Activated naive CD4-positive, alpha-beta T cell treated with anti-CD3 and anti-CD28 coated beads for 36 hours (primary cell): Measurements from ENCODE around the gene KDM3A. TPM values are rescaled to one million over a fixed set of nuclear protein-coding genes. Genes with fewer than 3 reads are reported as not detected.

Source experiments
- CTCF ChIA-PET: fragments of 350-600 bp; sonication (Branson Sonifier 250); formaldehyde crosslinking; loops from one replicate; lab custom pipeline; 2021; ENCODE audit warnings: antibody characterized with exemption; lab: Charles Lee
- DNase-seq: peaks from one replicate; pipeline ENCODE4 v3.0.0-alpha.2; 2020
- H3K27ac Mint-ChIP-seq: one replicate; pipeline ENCODE4 v1.8.0; 2021; ENCODE audit warnings: mild to moderate bottlenecking, mixed read lengths
- H3K27me3 Mint-ChIP-seq: one replicate; pipeline ENCODE4 v1.8.0; 2021; ENCODE audit warnings: low read depth, mixed read lengths
- H3K36me3 Mint-ChIP-seq: one replicate; pipeline ENCODE4 v1.8.0; 2021; ENCODE audit warnings: low read depth, mixed read lengths
- H3K4me1 Mint-ChIP-seq: one replicate; pipeline ENCODE4 v1.8.0; 2021; ENCODE audit warnings: low read depth, mixed read lengths
- H3K4me3 Mint-ChIP-seq: one replicate; pipeline ENCODE4 v1.8.0; 2021; ENCODE audit warnings: mild to moderate bottlenecking, moderate library complexity, mixed read lengths
- H3K9me3 Mint-ChIP-seq: one replicate; pipeline ENCODE4 v1.8.0; 2021; ENCODE audit warnings: mixed read lengths
- intact Hi-C: fragments of 100-400 bp; cut with micrococcal nuclease; formaldehyde crosslinking; loops from one replicate; pipeline ENCODE4 v1.15.1; 2023
- total RNA-seq, 2 experiments: library from RNA; stranded (reverse); gene quantifications; one replicate each; pipeline ENCODE4 v1.2.3, GENCODE V29; 2021

The KDM3A gene
- total RNA-seq, 2 experiments from 2014 or later, result 47.3 to 49.9 TPM

DNA sequence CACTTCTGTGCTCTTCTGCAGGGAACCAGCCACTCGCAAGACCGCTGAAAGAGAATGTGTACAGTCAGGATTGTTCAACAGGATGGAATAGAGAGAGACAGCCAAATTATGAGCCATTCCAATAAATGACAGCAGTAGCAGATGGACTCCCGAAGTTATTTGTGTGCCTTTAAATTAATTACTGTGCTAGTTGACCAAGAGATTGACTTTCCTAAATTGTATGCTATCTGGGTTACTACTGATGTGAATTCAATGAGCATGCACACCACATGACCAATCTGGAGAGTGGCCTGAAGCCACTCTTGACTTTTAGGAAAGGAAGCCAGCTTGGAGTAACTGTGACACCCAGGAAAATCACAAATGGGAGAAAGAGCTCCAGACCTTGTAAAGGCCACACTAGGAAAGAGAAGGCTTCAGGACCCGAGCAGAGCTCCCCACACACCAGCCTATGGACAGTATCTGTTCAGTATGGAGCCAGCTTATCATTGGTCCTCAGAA is 69.3 kb downstream of the KDM3A start:
- Mint-ChIP-seq H3K27me3 (no peaks in the 10 kb centered on the region), H3K4me1 (no peaks in the 10 kb centered on the region), H3K9me3 (no peaks in the 10 kb centered on the region), H3K4me3 (no peak overlapping the region), H3K36me3 (peaks cover 23% of the 10 kb centered on the region), H3K27ac (no peak overlapping the region)
- CTCF ChIA-PET, result no interaction called here
- no peak for DNase-seq
- intact Hi-C loops, result loop anchor here (10.0 kb wide), 1 partner anchor 254 kb away; no protein-coding TSS in a partner anchor

DNA sequence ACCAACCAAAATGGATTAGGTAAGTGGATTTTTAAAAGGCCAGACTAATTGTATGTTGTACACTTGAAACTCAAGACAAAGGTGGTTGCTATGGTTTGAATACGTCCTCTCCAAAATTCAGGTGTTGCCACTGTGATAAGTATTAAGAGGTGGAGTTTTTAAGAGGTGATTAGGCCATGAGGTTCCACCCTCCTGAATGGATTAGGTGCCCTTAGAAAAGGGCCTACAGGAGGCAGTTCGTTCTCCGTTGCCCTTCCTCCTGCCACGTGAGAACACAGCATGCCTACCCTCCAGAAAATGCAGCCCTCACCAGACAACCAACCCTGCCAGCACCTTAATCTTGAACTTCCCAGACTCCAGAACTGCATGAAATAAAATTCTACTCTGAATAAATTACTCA is 70.9 kb downstream of the KDM3A start:
- no peak for DNase-seq
- Mint-ChIP-seq H3K9me3 (no peaks in the 10 kb centered on the region), H3K4me1 (no peaks in the 10 kb centered on the region), H3K36me3 (peaks cover 17% of the 10 kb centered on the region), H3K4me3 (no peak overlapping the region), H3K27me3 (no peaks in the 10 kb centered on the region), H3K27ac (no peak overlapping the region)
- intact Hi-C loops, result loop anchor here (10.0 kb wide), 1 partner anchor 253 kb away; no protein-coding TSS in a partner anchor
- CTCF ChIA-PET, result no interaction called here

DNA sequence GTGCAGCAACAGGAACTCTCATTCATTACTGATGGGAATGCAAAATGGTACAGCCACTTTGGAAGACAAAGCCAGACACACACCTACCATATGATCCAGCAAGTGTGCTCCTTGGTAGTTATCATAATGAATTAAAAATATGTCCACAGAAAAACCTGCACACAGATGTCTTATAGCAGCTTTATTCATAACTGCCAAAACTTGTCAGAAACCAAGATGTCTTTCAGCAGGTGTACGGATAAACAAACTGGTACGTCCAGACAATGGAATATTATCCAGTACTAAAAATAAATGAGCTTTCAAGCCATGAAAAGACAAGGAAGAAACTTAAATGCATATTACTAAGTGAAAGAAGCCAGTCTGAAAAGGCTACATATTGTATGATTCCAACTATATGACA is 71.7 kb downstream of the KDM3A start:
- Mint-ChIP-seq H3K27me3 (no peaks in the 10 kb centered on the region), H3K4me1 (no peaks in the 10 kb centered on the region), H3K4me3 (no peak overlapping the region), H3K9me3 (no peaks in the 10 kb centered on the region), H3K36me3 (peaks cover 14% of the 10 kb centered on the region), H3K27ac (no peak overlapping the region)
- DNase-seq, result no peak
- intact Hi-C loops, result loop anchor here (10.0 kb wide), 1 partner anchor 252 kb away; no protein-coding TSS in a partner anchor
- CTCF ChIA-PET, result interaction anchor here (0.6 kb wide), 1 partner anchor 237 kb away, joined by 3 read pairs; no protein-coding TSS in a partner anchor

DNA sequence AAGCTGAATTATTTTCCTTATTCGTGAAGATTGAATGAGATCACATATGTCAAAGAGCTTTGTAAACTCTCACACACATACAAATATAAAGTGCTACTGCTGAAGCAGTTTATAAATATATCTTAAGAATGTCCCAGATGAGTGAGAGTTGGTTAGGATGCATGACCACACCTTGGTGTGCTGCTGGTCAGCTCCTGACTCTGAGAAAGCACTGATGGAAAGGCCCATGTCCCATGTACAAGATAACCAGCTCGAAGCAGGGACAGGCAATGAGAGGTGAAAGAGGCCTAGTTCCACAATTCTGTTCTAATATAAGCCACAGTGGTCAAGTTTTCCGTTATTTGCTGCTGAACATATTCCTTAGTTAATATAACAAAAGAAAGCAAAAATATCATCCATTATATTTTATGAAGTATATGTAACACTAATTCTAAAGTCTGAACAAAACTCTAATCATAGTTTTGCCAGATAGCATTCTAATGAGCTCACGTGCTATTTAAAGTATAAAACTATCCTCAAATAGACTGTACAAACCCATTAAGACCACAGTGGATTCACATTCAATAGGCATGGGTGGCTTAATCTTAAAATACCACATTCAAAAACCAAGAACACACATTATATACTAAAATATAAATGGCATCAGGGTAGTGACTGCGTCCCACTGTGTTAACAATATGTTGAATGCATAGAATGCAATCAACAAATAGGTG is 72.9 kb downstream of the KDM3A start:
- H3K36me3 Mint-ChIP-seq, result peaks cover 8% of the 10 kb centered on the region
- H3K27ac Mint-ChIP-seq, result no peak overlapping the region
- intact Hi-C loops, result loop anchor here (10.0 kb wide), 1 partner anchor 251 kb away; no protein-coding TSS in a partner anchor
- no peaks in the 10 kb centered on the region for H3K9me3 Mint-ChIP-seq
- no peaks in the 10 kb centered on the region for H3K4me1 Mint-ChIP-seq
- H3K27me3 Mint-ChIP-seq, result no peaks in the 10 kb centered on the region
- no peak for DNase-seq
- CTCF ChIA-PET, result interaction anchor here (0.6 to 1.4 kb wide), 4 partner anchors 15 to 293 kb away, joined by 3 to 5 read pairs (median 3); no protein-coding TSS in a partner anchor
- no peak overlapping the region for H3K4me3 Mint-ChIP-seq

DNA sequence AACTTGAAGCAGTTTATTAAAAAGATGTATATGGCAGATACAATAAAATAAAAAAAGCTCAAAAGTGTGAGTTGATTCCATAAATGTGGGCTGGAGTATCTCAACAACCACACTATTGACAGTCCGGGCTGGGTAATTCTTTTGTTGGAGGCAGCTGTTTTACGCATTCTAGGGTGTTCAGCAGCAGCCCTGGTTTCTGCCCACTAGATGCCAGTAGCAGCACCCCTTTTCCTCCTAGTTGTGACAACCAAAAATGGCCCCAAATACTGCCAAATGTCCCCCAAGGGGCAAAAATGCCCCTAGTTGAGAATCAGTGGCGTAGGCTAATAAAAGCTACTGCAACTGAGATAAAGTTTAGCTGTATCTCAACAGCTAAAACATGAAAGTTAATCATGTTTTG is 77.3 kb downstream of the KDM3A start:
- Mint-ChIP-seq H3K27me3 (no peaks in the 10 kb centered on the region), H3K4me3 (no peak overlapping the region), H3K9me3 (peaks cover 2% of the 10 kb centered on the region), H3K27ac (no peak overlapping the region), H3K36me3 (peaks cover 5% of the 10 kb centered on the region), H3K4me1 (no peaks in the 10 kb centered on the region)
- intact Hi-C loops, result loop anchor here (1.0 to 10.0 kb wide), 3 partner anchors 156 to 290 kb away; no protein-coding TSS in a partner anchor
- CTCF ChIA-PET, result interaction anchor here (0.6 to 1.5 kb wide), 8 partner anchors 9 to 148 kb away, joined by 3 to 7 read pairs (median 3); no protein-coding TSS in a partner anchor
- peak; percentile 50 for DNase-seq

DNA sequence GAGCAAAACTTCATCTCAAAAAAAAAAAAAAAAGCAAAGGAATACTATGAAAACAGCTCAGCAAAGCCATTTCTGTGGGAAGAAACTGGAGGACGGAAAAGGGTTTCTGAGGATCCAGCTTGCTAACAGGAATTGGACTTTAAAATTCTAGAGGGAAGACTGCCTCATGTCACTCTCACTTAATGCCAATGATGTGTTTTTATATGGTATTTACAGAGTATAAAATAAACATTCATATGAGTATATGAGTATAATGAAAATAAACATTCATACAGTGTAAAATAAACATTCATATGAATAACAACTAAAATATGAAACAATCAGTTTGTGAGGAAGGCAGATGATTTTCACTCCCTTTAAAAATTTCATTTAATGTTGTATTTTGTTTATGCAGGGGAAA is 78.2 kb downstream of the KDM3A start:
- Mint-ChIP-seq H3K27me3 (no peaks in the 10 kb centered on the region), H3K9me3 (peaks cover 2% of the 10 kb centered on the region), H3K27ac (no peak overlapping the region), H3K4me3 (no peak overlapping the region), H3K4me1 (no peaks in the 10 kb centered on the region), H3K36me3 (peaks cover 5% of the 10 kb centered on the region)
- DNase-seq, result no peak
- CTCF ChIA-PET, result interaction anchor here (1.1 to 1.5 kb wide), 4 partner anchors 11 to 110 kb away, joined by 3 to 7 read pairs (median 4); no protein-coding TSS in a partner anchor
- intact Hi-C loops, result loop anchor here (2.0 to 10.0 kb wide), 2 partner anchors 155 to 245 kb away; no protein-coding TSS in a partner anchor

DNA sequence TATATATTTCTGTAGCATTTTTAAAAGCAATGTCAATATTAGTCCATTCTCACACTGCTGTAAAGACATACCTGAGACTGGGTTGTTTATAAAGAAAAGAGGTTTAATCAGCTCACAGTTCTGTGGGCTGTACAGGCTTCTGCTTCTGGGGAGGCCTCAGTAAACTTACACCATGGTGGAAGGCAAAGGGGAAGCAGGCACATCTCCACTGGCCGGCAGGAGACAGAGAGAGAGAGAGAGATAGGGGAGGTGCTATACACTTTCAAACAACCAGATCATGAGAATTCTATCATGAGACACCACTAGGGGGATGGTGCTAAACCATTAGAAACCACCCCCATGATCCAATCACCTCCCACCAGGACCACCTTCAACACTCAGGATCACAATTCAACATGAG is 79.0 kb downstream of the KDM3A start:
- H3K4me1 Mint-ChIP-seq, result no peaks in the 10 kb centered on the region
- CTCF ChIA-PET, result no interaction called here
- H3K9me3 Mint-ChIP-seq, result peaks cover 2% of the 10 kb centered on the region
- intact Hi-C loops, result no loop called here
- H3K36me3 Mint-ChIP-seq, result peaks cover 5% of the 10 kb centered on the region
- H3K4me3 Mint-ChIP-seq, result no peak overlapping the region
- no peak overlapping the region for H3K27ac Mint-ChIP-seq
- no peaks in the 10 kb centered on the region for H3K27me3 Mint-ChIP-seq
- peak; percentile 48 for DNase-seq

DNA sequence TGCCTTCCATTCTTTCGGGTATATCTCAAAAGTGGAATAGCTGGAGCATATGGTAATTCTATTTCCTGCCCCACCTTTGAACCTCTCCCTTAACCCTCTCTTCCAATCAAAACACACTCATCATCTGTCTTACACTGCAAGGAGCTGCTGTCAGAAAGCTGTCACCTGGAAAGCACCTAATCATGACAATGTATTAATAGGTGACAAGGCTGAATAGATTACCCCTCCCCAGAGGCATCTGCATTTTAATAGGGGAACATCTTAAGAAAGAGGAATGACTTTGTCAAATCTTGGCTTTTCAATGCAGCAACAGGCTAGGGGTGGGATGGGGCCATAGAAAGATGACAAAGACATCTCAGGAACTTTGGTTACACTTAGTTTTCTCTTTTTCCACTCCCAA is 80.8 kb downstream of the KDM3A start:
- Mint-ChIP-seq H3K36me3 (peaks cover 9% of the 10 kb centered on the region), H3K4me3 (no peak overlapping the region), H3K9me3 (peaks cover 2% of the 10 kb centered on the region), H3K4me1 (no peaks in the 10 kb centered on the region), H3K27ac (no peak overlapping the region), H3K27me3 (no peaks in the 10 kb centered on the region)
- intact Hi-C loops, result no loop called here
- CTCF ChIA-PET, result no interaction called here
- DNase-seq, result no peak

DNA sequence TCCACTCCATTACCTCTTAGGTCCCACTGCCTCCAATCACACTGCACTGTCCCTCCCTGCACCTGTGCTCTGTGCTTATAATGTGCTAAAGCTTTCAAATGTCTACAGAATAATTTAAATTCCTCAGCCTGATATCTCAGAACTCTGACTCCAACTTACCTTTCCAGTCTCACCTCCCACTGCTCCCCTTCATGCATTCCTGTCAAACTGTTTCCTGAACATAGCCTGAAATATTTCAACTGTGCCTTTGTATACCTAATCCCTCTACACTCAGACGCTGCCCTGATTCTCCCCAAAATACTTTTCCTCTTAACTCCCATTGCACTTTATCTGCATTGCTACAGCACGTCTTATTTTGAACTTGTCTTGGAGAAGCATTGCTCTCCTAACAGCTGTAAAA is 81.5 kb downstream of the KDM3A start:
- peaks cover 9% of the 10 kb centered on the region for H3K36me3 Mint-ChIP-seq
- intact Hi-C loops, result no loop called here
- no peak overlapping the region for H3K27ac Mint-ChIP-seq
- peaks cover 2% of the 10 kb centered on the region for H3K9me3 Mint-ChIP-seq
- DNase-seq, result no peak
- H3K4me3 Mint-ChIP-seq, result no peak overlapping the region
- H3K27me3 Mint-ChIP-seq, result no peaks in the 10 kb centered on the region
- CTCF ChIA-PET, result no interaction called here
- no peaks in the 10 kb centered on the region for H3K4me1 Mint-ChIP-seq

DNA sequence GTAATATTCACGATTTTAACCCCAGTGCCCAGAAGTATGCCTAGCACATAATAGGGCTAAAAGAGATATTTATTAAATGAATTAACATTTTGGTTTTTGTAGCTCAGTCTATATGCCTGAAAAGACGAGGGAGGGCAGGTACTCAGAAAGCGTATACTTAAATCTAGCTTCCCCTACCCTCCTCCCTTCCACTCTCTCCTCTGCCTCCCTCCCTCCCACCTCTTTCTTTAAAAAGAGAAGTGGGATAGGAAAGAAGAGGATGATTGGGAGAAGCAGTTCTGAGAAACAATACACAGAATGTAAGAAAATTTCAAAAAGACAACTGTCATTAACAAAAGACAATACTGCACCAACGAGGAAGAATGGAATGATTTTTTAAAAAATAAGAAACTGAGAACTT is 82.3 kb downstream of the KDM3A start:
- intact Hi-C loops, result no loop called here
- Mint-ChIP-seq H3K4me3 (no peak overlapping the region), H3K4me1 (no peaks in the 10 kb centered on the region), H3K27ac (no peak overlapping the region), H3K9me3 (peaks cover 2% of the 10 kb centered on the region), H3K36me3 (peaks cover 13% of the 10 kb centered on the region), H3K27me3 (no peaks in the 10 kb centered on the region)
- DNase-seq, result no peak
- CTCF ChIA-PET, result no interaction called here

DNA sequence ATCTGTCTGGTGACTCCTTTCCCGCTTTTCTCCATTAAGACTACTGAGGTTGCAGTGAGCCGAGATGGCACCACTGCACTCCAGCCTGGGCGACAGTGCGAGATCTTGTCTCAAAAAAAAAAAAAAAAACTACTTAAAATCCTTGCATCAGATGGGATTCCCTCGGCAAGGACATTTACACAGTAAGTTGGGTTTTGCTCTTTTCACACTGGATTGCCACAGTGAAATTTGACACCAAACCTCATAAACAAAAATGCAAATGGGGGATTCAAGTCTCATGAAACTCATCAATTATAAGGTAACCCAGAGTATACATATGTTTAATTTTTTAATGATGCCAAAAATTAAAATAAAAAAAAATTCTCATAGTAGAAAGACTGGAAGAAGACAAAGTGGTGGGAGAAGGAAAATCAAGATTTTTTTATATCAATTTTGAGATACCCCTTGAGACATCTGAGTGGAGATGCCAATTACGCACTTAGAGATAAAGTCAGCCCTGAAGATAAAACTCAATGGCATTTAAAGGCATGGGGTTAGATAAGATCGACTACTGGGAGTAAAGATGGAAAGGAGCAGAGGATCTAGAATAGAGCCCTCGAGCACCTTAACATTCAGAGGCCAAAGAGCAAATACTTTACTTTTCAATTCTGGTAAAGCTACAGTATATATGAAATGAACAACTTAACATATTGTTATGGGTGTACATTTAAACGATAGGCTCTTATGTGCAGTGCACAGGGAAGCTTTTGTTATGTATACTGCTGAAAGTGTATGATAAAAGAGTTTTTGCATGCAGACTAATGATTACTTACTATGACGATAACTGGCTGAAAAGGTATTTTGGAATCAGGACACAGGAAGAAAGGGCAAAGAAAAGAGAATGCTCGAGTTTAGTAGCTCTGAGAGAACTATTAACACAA is 84.5 kb downstream of the KDM3A start:
- Mint-ChIP-seq H3K27me3 (no peaks in the 10 kb centered on the region), H3K36me3 (peaks cover 8% of the 10 kb centered on the region), H3K4me3 (no peak overlapping the region), H3K9me3 (no peaks in the 10 kb centered on the region), H3K27ac (no peak overlapping the region), H3K4me1 (no peaks in the 10 kb centered on the region)
- intact Hi-C loops, result no loop called here
- CTCF ChIA-PET, result no interaction called here
- DNase-seq, result no peak

DNA sequence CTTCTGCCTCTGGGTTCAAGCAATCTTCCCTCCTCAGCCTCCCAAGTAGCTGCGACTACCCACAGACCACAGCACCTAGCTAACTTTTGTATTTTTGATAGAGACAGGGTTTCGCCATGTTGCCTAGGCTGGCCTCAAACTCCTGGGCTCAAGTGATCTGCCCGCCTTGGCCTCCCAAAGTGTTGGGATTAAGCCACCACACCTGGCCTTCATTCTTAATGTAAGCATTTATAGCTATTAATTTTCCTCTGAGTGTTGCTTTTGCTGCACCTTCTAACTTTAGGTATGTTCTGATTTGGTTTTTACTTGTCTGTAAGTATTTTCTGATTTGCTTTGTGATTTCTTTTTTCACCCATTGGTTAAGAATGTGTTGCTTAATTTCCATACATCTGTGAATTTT is 92.4 kb downstream of the KDM3A start:
- H3K4me1 Mint-ChIP-seq, result peaks cover 30% of the 10 kb centered on the region
- intact Hi-C loops, result no loop called here
- H3K27me3 Mint-ChIP-seq, result no peaks in the 10 kb centered on the region
- peaks cover 30% of the 10 kb centered on the region for H3K36me3 Mint-ChIP-seq
- H3K4me3 Mint-ChIP-seq, result no peak overlapping the region
- peaks cover 22% of the 10 kb centered on the region for H3K9me3 Mint-ChIP-seq
- CTCF ChIA-PET, result interaction anchor here (2.8 kb wide), 1 partner anchor 15 kb away, joined by 7 read pairs; no protein-coding TSS in a partner anchor
- no peak for DNase-seq
- H3K27ac Mint-ChIP-seq, result no peak overlapping the region
